A673 (cell line): ENCODE data around the gene FBN1. TPM values are rescaled to one million over a fixed set of nuclear protein-coding genes. Genes with fewer than 3 reads are reported as not detected.

Experiments used
- BruUV-seq: library from RNA; stranded (reverse); fragments of 400-500 nt; replicated peaks from 2 replicates; lab custom pipeline; 2021; lab: Mats Ljungman, UMichigan
- CTCF ChIA-PET: fragments of 300-600 bp; sonication (Branson Sonifier 250); formaldehyde crosslinking; loops from one replicate; lab custom pipeline; 2022; ENCODE audit warnings: antibody characterized with exemption; lab: Charles Lee
- POLR2A ChIA-PET: fragments of 300-600 bp; sonication (Branson Sonifier 250); formaldehyde crosslinking; loops from one replicate; lab custom pipeline; 2022; ENCODE audit warnings: antibody characterized with exemption; ENCODE audit not compliant: low non-redundant PET; lab: Charles Lee
- DNase-seq: peaks from one replicate; pipeline ENCODE4 v3.0.0-alpha.2; 2015; ENCODE audit warnings: low spot score
- H3K27ac ChIP-seq: fragments of 200-600 bp; sonication (generic); 2 replicates; pipeline ENCODE4 v1.5.1; 2016; ENCODE audit warnings: mixed run types, low read depth, mild to moderate bottlenecking, mixed read lengths, antibody characterized with exemption, low read length; ENCODE audit not compliant: poor library complexity, severe bottlenecking
- H3K27me3 ChIP-seq: fragments of 200-600 bp; sonication (generic); replicated peaks from 2 replicates; pipeline ENCODE4 v1.6.1; 2017; ENCODE audit warnings: mixed run types, low read depth, mild to moderate bottlenecking, mixed read lengths, antibody characterized with exemption, low read length; ENCODE audit not compliant: insufficient read depth, poor library complexity
- H3K36me3 ChIP-seq: fragments of 200-600 bp; sonication (generic); 2 replicates; pipeline ENCODE4 v1.6.1; 2016; ENCODE audit warnings: mixed run types, mild to moderate bottlenecking, mixed read lengths, antibody characterized with exemption, low read length; ENCODE audit not compliant: insufficient read depth, poor library complexity, severe bottlenecking
- H3K4me1 ChIP-seq: fragments of 200-600 bp; sonication (generic); 2 replicates; pipeline ENCODE4 v1.6.1; 2017; ENCODE audit warnings: mixed run types, mild to moderate bottlenecking, mixed read lengths, antibody characterized with exemption, low read length; ENCODE audit not compliant: insufficient read depth, poor library complexity, severe bottlenecking
- H3K4me3 ChIP-seq: fragments of 200-600 bp; sonication (generic); 2 replicates; pipeline ENCODE4 v1.5.1; 2016; ENCODE audit warnings: low read depth, mixed run types, mild to moderate bottlenecking, mixed read lengths, low read length; ENCODE audit not compliant: poor library complexity, severe bottlenecking
- H3K9me3 ChIP-seq: fragments of 200-600 bp; sonication (generic); 2 replicates; pipeline ENCODE4 v1.6.1; 2016; ENCODE audit warnings: mixed run types, low read depth, mild to moderate bottlenecking, mixed read lengths, antibody characterized with exemption, low read length; ENCODE audit not compliant: poor library complexity, severe bottlenecking
- CTCF ChIP-seq: fragments of 300-800, 200-600 bp; sonication (generic); conservative IDR thresholded peaks from 2 replicates; pipeline ENCODE4 v1.5.1; 2017; ENCODE audit warnings: low read depth, mild to moderate bottlenecking, antibody characterized with exemption, low read length, moderate library complexity, mixed read lengths
- EZH2 ChIP-seq: fragments of 200-600 bp; sonication (generic); IDR thresholded peaks from 2 replicates; pipeline ENCODE4 v1.6.1; 2017; ENCODE audit warnings: borderline replicate concordance, low read depth, mild to moderate bottlenecking, mixed read lengths, antibody characterized with exemption, low read length; ENCODE audit not compliant: poor library complexity, severe bottlenecking
- intact Hi-C: fragments of 100-400 bp; cut with micrococcal nuclease; formaldehyde crosslinking; loops from one replicate; pipeline ENCODE4 v1.10.0; 2022; ENCODE audit not compliant: unreplicated experiment
- total RNA-seq: library from RNA; stranded (reverse); gene quantifications from 2 replicates; pipeline ENCODE4 v1.2.3, GENCODE V29; 2021

The FBN1 gene
- total RNA-seq, 1 experiment from 2014 or later: 25.4 TPM

- Histone ChIP-seq H3K27me3 (no peaks in the 10 kb centered on the region), H3K36me3 (no peaks in the 10 kb centered on the region), H3K9me3 (no peaks in the 10 kb centered on the region), H3K4me3 (no peak overlapping the region), H3K27ac (no peak overlapping the region), H3K4me1 (peaks cover 18% of the 10 kb centered on the region)
- no TSS peak for BruUV-seq
- TF ChIP-seq EZH2: no peak
- TF ChIP-seq CTCF: no peak
- no peak for DNase-seq
- CTCF ChIA-PET: no interaction called here
- intact Hi-C loops: no loop called here
- POLR2A ChIA-PET: no interaction called here
Measured at GRCh38 chr15:48383031-48383430, 262.5 kb downstream of the FBN1 start.

- Histone ChIP-seq H3K27ac (peak overlapping the region; percentile 18), H3K9me3 (no peaks in the 10 kb centered on the region), H3K36me3 (no peaks in the 10 kb centered on the region), H3K4me1 (peaks cover 18% of the 10 kb centered on the region), H3K4me3 (no peak overlapping the region), H3K27me3 (no peaks in the 10 kb centered on the region)
- DNase-seq: no peak
- intact Hi-C loops: no loop called here
- TF ChIP-seq CTCF (no peak), EZH2 (no peak)
- ChIA-PET CTCF (no interaction called here), POLR2A (no interaction called here)
- BruUV-seq: no TSS peak
Measured at GRCh38 chr15:48381861-48382260, 263.6 kb downstream of the FBN1 start.

GRCh38 chr15:48380198-48380597 is 265.3 kb downstream of the FBN1 start:
- Histone ChIP-seq H3K4me1 (peaks cover 18% of the 10 kb centered on the region), H3K27me3 (no peaks in the 10 kb centered on the region), H3K9me3 (no peaks in the 10 kb centered on the region), H3K36me3 (no peaks in the 10 kb centered on the region), H3K4me3 (no peak overlapping the region), H3K27ac (no peak overlapping the region)
- intact Hi-C loops: no loop called here
- ChIA-PET POLR2A (no interaction called here), CTCF (no interaction called here)
- no peak for TF ChIP-seq EZH2
- TF ChIP-seq CTCF: no peak
- DNase-seq: no peak
- no TSS peak for BruUV-seq
